HL-60/S4 (cell line): ENCODE results near the gene GJA10.
"Not testable (repeated sequence)": the region's sequence is repeated elsewhere in the genome, so short reads cannot be mapped to it uniquely, and the experiment has no call there.

Experiments
- in situ Hi-C: fragments of 300-500 bp; cut with MboI; formaldehyde crosslinking; loops from 2 replicates; pipeline ENCODE4 v1.14.3; 2022; ENCODE audit warnings: low sequenced_read_pairs

The GJA10 gene

GRCh38 chr6:89894169-89894568 is at the start of gene GJA10:
Gene GJA10 (plus strand): TSS chr6:89894469. CDS start chr6:89894469, 0 bp downstream.
- in situ Hi-C loops: no loop called here

GRCh38 chr6:89847513-89847912 is 46.8 kb upstream of the GJA10 start:
- in situ Hi-C loops: not testable (repeated sequence)

- in situ Hi-C loops: no loop called here
These were observed 41.2 kb upstream of the GJA10 start for GRCh38 chr6:89853068-89853467.

GRCh38 chr6:89858041-89858440 is 36.2 kb upstream of the GJA10 start:
- in situ Hi-C loops: no loop called here

GRCh38 chr6:89859744-89860143 is 34.5 kb upstream of the GJA10 start:
- in situ Hi-C loops: no loop called here

- in situ Hi-C loops: no loop called here
These were observed 32.0 kb upstream of the GJA10 start for GRCh38 chr6:89862273-89862672.

- in situ Hi-C loops: no loop called here
These were observed 31.6 kb upstream of the GJA10 start for GRCh38 chr6:89862698-89863097.

GRCh38 chr6:89866024-89866678 is 28.1 kb upstream of the GJA10 start:
- in situ Hi-C loops: no loop called here

- in situ Hi-C loops: no loop called here
These were observed 20.5 kb upstream of the GJA10 start for GRCh38 chr6:89873721-89874120.

GRCh38 chr6:89874438-89874837 is 19.8 kb upstream of the GJA10 start:
- in situ Hi-C loops: no loop called here

GRCh38 chr6:89886378-89887120 is 7.7 kb upstream of the GJA10 start:
- in situ Hi-C loops: no loop called here

- in situ Hi-C loops: no loop called here
These were observed 6.7 kb upstream of the GJA10 start for GRCh38 chr6:89887452-89888137.

GRCh38 chr6:89888138-89888514 is 6.1 kb upstream of the GJA10 start:
- in situ Hi-C loops: no loop called here

GRCh38 chr6:89888871-89889270 is 5.4 kb upstream of the GJA10 start:
- in situ Hi-C loops: no loop called here

- in situ Hi-C loops: not testable (repeated sequence)
These were observed 3.3 kb upstream of the GJA10 start for GRCh38 chr6:89890845-89891528.

GRCh38 chr6:89892577-89892976 is 1.7 kb upstream of the GJA10 start:
- in situ Hi-C loops: not testable (repeated sequence)

GRCh38 chr6:89895276-89895874 is 1.1 kb downstream of the GJA10 start:
- in situ Hi-C loops: no loop called here

GRCh38 chr6:89910001-89910901 is 16.0 kb downstream of the GJA10 start:
- in situ Hi-C loops: not testable (repeated sequence)

GRCh38 chr6:89910902-89911240 is 16.6 kb downstream of the GJA10 start:
- in situ Hi-C loops: no loop called here
